HG03575 (cell line): ENCODE data around the gene HMMR.
"Not testable (repeated sequence)": the region's sequence is repeated elsewhere in the genome, so short reads cannot be mapped to it uniquely, and the experiment has no call there.

Source experiments
- ATAC-seq: cut with Tn5 transposase; IDR thresholded peaks from one replicate; pipeline ENCODE4 v1.9.1; 2021; ENCODE audit not compliant: unreplicated experiment, insufficient number of reproducible peaks, low FRiP score; ENCODE audit errors: extremely low read depth

HMMR gene

DNA sequence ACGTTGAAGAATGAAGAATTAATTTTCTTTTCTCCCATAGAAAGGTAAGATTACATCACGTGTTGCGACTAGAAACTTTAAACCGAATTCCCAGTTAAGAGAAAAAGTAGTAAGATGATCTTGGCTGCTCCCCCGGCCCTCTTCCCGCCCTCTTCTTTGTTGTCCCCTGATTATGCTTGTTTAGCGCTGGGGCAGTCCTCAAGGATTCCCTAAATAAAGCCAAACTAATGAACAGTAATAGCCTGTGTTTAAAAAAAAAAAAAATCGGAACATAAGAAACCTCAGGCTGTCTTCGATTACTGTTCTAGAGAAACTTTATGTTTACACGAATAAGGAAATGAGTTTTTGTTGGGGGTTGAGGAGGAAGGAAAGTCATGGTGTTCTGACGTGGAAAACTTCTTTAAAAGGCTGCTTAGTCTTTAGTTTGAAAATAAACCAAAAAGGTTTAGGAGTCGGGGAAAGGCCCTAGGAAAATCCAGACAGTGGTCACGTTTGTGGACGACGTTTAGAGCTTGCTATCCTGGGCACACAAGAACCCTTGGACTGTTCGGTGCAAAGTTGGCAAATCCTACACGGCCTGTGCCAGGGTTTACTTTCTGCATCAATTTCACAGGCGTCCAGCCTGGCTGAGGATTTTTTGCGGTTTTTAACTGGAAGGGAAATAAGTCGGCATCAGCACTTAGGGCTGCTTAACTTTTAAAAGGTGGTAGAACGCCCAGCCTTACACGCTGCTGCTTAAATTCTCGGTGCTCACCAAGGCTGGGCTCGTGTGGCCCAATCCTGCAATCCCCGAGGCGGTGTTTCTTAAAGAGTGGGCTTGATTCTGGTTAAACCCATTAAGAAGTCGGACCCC, 43.9 kb downstream of the HMMR start:
- no peak for ATAC-seq

GRCh38 chr5:163505049-163505367, 44.6 kb downstream of the HMMR start:
- no peak for ATAC-seq

GRCh38 chr5:163505368-163506094, 45.1 kb downstream of the HMMR start, which contains the start of gene MAT2B:
Gene MAT2B (plus strand): TSS chr5:163505619. CDS start chr5:163505687, 68 bp downstream.
- ATAC-seq: peak; percentile 83

DNA sequence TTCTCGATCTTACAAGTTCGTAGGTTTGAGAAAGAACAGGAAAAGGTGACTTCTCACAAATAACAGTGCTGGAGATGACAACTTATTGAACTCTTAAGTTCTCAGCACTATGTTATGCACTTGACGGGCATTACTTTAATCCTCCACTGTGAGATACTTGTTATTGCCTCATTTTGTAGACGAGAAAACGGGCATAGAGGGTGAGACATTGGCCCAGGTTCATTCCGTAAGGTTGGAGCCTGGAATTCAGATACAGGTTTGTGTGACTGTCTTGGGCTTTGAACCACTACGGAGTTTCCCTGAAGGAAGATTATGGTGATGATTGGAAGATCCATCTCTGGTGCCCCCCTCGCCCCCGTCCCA, 45.6 kb downstream of the HMMR start:
- ATAC-seq: peak; percentile 19

GRCh38 chr5:163506726-163507125, 46.3 kb downstream of the HMMR start:
- no peak for ATAC-seq

- ATAC-seq: no peak
Measured at GRCh38 chr5:163508753-163509152, 48.3 kb downstream of the HMMR start.

DNA sequence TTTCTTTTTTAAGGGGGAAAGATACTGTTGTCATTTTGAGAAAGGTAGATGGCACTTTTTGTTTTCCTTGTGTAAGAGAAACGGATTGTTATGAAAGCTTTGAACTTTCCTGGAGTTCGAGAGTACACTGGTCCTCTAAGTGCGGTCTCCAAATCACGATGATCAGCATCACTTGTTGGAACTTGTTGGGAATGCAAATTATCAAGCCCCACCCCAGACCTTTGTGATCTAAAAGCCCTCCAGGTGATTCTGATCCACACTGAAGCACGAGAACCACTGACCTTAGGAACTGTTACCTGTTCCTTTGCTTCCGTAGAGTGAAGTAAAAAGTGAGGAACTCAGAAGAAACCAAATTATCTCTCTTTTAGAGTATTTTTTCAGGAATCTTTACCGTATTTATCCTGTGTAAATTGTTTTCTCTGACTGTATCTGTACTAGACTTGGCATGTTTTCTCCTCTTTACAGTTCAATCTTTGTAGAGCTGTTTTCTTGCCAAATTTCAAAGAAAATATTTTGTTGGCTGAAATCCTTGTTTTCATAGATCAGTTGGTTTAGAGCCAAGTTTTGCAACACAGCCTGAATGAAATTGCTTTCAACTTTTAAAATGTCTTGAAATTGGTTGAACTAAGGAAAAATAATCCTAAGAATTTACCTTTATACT, 49.0 kb downstream of the HMMR start:
- ATAC-seq: no peak

DNA sequence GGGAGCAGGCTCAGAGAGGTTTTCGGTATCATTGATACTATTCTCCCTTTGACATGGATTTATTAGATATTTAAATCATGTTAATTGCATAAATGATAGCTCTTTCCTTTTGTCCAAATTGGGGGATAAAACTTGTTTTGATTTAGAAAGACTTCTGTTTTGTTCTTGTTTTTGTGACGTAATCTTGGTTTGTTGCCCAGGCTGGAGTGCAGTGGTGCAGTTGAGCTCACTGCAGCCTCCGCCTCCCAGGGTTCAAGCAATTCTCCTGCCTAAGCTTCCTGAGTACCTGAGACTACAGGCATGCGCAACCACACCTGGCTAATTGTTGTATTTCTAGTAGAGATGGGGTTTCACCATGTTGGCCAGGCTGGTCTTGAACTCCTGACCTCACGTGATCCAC, 52.1 kb downstream of the HMMR start:
- ATAC-seq: no peak

DNA sequence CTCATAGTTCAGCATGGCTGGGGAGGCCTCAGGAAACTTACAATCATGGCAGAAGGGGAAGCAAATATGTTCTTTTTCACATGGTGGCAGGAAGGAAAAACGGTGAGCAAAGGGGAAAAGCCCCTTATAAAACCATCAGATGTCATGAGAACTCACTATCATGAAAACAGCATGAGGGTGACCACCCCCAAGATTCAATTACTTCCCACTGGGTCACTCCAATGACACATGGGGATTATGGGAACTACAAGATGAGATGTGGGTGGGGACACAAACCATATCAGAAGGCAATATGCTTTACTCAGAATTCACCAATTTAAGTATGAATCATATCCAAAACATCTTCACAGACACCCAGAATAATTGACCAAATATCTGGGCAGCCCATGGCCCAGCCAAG, 64.7 kb downstream of the HMMR start:
- no peak for ATAC-seq

DNA sequence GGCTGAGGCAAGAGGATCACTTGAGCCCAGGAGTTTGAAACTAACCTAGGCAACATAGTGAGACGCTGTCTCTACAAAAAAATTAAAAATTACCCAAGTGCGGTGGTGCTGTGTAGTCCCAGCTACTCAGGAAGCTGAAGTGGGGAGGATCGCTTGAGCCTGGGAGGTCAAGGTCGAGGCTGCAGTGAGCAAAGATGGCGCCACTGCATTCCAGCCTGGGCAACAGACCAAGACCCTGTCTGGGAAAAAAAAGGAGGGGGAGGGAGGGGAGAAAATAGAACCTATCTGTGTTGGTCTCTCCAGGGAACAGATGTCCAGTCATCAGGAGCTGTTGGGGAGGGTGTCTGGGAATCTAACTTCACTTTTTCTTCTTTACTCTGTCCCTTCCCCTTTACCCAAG, 69.3 kb downstream of the HMMR start:
- no peak for ATAC-seq

- no peak for ATAC-seq
Measured at GRCh38 chr5:163531272-163531671, 70.8 kb downstream of the HMMR start.

- ATAC-seq: no peak
Measured at GRCh38 chr5:163532171-163533084, 72.0 kb downstream of the HMMR start.

DNA sequence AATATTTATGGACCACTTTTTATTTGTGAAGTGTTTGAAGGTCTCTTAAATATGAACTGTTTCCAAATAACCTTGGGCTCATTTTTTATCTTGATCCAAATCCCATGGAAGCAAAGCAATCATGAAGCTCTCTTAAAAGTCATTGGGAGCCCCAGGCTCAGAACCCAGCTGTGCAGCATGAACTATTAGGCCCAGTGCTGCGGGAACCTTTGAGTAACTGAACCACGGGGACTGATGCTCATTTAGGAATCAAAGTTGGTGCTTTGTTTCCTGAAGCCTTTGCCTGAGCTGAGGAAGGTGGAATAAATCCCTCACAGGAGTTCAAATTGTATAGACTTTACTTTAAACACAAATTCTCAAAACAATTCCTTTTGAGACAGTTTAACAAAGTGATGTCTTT, 72.8 kb downstream of the HMMR start:
- ATAC-seq: no peak

DNA sequence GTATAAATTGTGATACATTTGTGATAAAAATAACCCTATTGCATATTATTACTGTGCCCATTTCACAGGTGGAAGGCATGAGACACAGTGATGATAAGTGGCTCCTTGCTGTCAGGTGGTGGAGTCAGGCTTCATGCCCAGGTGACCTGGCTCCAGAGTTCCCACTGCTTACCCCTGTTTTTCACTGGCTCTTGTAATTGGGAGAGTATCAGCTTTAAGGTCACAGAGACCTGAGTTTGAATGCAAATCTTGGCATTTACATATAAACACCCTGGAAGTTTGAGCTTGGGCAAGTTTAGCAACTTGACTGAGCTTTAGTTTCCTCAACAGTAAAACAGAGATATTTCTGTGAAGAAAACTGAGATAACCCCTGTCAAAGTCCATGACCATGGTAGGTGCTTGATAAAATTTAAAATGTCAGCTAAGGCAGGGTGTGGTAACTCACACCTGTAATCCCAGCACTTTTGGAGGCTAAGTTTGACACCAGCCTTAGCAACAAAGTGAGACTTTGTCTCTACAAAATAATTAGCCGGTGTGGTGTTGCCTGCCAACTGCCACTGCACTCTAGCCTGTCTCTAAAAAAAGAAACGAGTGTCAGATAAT, 74.2 kb downstream of the HMMR start:
- ATAC-seq: no peak

GRCh38 chr5:163535290-163535689, 74.9 kb downstream of the HMMR start:
- no peak for ATAC-seq

GRCh38 chr5:163536442-163536841, 76.0 kb downstream of the HMMR start:
- ATAC-seq: not testable (repeated sequence)

DNA sequence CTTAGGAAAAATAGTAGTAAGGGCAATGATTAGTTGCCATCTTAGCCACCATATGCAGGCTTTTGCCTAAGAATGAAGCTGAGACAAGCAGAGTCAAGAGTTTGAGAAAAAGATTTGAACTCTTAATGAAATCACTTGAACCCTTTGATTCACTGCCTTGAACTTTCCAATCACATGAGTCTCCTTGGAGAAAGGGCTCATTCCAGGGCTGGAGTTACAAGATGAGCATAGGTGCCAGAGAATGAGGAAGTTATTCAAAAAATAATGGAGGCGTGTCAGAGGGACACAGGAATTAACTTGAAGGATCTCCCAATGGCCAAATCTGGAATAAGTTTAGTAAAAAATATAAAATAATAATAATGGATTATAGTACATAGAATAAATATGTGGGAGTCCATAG, 80.3 kb downstream of the HMMR start:
- ATAC-seq: no peak
